Stimulated activated CD4-positive, alpha-beta T cell treated with anti-CD3 and anti-CD28 coated beads, Interleukin-2, amount 100 ng/mL, for 24 hours (primary cell): ENCODE results near the gene FHOD1.

Experiments used
- DNase-seq, 2 donors: peaks; one replicate each; pipeline ENCODE4 v3.0.0-alpha.2; 2020

Gene FHOD1

GRCh38 chr16:67206129-67206837, 41.0 kb downstream of the FHOD1 start:
- no peak for DNase-seq

DNA sequence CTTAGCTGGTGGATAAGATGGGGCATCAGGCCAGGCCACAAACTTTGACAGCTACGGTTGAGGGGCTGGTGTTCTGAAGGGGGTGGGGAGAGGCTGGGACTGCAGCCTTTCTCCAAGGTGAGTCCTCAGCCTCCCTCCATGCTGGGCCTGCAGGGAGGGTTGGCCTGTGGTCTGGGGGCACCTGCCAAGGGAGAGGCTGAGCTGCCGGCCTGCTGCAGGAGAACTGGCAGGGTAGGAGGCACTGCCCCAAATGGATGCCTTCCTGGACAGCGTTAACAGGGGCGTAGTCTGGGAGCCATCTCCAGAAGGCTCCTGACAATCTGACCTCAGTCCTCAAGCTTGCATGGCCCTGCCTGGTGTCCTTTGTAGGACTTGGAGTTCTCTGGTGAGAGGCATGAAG, 43.2 kb downstream of the FHOD1 start:
- no peak for DNase-seq

DNA sequence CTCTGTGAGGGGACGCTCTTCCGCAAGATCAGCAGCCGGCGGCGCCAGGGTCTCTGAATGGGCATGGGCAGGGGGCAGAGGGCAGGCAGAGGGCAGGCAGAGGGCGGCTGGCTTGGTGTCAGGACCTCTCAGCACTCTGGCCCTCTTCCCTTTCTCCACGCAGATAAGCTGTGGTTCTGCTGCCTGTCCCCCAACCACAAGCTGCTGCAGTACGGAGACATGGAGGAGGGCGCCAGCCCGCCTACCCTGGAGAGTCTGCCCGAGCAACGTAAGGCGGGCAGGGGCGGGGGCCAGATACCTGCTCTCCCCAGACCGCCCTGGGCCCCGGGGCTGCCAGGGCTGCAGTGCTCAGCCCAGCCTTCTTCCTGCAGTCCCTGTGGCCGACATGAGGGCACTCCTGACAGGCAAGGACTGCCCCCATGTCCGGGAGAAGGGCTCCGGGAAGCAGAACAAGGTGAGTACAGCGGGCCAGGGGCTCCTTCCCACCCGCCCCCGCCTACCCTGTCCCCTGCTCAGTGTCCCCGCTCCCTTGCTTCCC, 44.3 kb downstream of the FHOD1 start:
- no peak for DNase-seq

DNA sequence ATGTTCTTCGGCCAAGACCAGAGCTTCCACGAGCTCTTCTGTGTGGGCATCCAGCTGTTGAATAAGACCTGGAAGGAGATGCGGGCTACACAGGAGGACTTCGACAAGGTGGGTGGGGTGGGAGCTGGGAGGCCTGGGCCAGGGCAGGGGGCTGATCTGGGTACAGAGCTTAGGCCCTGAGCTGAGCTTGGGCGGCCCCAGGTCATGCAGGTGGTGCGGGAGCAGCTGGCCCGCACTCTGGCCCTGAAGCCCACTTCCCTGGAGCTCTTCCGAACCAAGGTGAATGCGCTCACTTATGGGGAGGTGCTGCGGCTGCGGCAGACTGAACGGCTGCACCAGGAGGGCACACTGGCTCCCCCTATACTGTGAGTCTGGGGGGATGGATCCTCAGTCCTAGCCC, 44.9 kb downstream of the FHOD1 start:
- no peak for DNase-seq

- DNase-seq, result no peak
Measured at GRCh38 chr16:67201411-67202345, 45.6 kb downstream of the FHOD1 start.

DNA sequence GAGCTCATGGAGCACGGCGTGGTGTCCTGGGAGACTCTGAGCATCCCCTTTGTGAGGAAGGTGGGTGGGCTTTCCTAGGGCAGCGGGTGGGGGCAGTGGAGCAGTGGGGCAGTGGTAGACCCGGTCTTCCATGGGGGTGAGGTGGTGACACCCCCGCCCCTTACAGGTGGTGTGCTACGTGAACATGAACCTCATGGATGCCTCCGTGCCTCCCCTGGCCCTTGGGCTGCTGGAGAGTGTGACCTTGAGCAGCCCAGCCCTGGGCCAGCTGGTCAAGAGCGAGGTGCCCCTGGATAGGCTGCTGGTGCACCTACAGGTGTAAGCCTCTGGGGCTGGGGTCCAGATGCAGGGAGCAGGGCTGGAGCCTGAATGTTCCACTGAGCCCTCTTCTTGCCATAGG, 46.8 kb downstream of the FHOD1 start:
- no peak for DNase-seq

GRCh38 chr16:67199808-67200198, 47.5 kb downstream of the FHOD1 start:
- no peak for DNase-seq

GRCh38 chr16:67199011-67199807, 48.1 kb downstream of the FHOD1 start, which contains the start of gene ELMO3:
Gene ELMO3, plus strand, starts transcription at chr16:67199131. Its CDS starts 196 bp downstream, at chr16:67199327.
- DNase-seq, result no peak

GRCh38 chr16:67198238-67198734, 49.0 kb downstream of the FHOD1 start:
- no peak for DNase-seq

DNA sequence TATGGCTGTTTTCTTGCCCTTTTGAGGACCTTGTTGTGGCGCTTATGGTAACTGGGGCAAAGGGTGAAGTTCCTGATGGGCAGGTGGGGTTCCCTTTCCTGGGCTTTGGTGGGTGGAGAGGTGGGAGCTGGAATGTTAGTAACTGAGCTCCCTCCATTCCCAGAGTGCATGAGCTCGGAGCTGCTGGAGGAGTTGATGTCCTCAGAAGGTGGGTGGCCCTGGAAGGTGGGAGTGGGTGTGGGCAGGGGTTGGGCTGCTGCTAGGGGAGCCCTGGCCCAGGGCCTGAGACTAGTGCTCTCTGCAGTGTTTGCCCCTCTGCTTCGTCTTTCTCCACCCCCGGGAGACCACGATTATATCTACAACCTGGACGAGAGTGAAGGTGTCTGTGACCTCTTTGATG, 49.6 kb downstream of the FHOD1 start:
- no peak for DNase-seq

DNA sequence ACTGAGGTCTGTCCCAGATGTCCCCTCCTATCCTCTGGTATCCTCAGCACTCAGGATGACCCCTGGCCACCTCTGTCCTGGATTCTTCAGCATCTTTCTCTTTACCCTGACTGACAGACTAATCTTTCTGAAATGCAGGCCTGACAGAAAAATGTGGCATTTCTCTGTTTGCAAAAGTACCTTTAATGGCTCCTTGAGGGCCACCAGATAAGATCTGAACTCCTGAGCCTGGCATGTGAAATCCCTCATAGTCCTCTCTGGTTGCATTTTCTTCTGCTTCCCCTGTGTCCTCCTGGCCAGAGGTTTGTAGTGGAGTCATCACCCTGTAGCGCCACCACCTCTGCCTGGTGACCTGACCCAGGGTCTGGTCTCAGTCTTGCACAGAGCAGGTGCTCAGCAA, 50.4 kb downstream of the FHOD1 start:
- DNase-seq, result no peak

DNA sequence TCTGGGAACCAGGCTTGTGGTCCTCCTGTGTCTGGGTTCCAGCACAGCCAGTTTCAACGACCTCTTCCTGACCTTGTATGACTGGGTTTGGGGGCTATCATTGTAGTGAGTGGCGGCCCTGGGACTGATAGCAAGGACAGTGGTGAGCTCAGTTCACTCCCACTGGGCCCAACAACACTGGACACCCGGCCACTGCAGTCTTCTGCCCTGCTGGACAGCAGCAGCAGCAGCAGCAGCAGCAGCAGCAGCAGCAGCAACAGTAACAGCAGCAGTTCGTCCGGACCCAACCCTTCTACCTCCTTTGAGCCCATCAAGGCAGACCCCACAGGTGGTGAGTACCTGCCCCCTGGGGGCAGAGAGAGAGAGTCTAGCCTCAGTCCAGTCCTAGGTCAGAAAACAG, 51.6 kb downstream of the FHOD1 start:
- no peak for DNase-seq

DNA sequence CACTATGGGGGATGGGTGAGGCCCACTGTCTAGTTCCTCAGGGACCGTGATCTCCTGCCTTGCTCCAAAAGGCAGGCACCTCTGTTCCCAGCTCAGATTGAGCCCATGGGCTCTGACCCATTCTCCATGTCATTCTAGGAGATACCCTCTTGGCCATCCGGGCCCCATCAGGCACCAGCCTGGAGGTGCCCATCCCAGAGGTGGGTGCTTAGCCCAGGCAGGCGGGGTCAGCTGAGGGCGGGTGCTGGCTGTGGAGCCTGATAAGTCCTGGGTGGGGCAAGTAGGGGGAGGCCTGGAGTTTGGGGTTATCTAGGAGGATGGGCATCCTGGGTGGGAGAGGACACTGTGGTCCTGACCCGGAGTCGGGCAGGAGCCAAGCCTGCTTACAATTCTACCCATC, 53.0 kb downstream of the FHOD1 start:
- DNase-seq, result no peak

DNA sequence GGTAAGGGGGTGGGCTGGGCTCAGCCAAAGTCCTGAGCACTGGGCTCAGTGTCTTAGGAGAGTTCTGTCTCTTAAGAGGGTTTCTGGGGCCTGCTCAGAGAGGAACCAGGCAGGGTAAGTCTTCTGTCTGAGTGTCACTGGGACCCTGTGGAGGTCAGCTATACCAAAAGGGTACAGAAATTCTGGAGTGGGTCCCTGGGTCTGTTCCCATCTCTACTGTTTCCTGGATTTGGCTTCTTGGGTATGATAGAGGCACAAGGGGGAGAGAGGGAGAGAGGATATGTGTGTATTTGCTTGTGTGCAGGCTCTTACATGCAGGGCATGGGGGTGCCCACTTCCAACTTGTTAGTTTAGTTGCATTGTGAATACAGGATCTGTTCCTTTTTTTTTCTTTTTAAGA, 53.7 kb downstream of the FHOD1 start:
- DNase-seq, result no peak

DNA sequence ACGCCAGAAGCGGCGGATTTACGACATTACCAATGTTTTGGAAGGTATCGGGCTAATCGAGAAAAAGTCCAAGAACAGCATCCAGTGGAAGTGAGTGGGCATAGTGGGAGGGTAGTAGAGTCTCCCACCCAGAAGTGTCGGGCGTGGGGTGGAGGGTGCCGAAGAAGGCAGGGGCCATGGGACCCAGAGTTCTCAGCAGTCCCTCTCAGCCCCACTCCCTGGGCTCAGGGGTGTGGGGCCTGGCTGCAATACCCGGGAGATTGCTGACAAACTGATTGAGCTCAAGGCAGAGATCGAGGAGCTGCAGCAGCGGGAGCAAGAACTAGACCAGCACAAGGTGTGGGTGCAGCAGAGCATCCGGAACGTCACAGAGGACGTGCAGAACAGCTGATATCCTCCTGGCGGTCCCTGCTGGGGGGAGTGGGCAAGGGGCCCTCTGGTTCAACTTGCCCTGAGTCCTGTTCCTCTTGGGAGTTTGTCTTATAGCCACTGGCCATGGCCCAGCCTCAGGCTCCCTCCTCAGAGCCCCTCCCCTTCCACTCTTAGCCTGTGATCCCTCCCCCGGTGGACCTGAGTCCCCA, 54.4 kb downstream of the FHOD1 start:
- DNase-seq, result no peak

DNA sequence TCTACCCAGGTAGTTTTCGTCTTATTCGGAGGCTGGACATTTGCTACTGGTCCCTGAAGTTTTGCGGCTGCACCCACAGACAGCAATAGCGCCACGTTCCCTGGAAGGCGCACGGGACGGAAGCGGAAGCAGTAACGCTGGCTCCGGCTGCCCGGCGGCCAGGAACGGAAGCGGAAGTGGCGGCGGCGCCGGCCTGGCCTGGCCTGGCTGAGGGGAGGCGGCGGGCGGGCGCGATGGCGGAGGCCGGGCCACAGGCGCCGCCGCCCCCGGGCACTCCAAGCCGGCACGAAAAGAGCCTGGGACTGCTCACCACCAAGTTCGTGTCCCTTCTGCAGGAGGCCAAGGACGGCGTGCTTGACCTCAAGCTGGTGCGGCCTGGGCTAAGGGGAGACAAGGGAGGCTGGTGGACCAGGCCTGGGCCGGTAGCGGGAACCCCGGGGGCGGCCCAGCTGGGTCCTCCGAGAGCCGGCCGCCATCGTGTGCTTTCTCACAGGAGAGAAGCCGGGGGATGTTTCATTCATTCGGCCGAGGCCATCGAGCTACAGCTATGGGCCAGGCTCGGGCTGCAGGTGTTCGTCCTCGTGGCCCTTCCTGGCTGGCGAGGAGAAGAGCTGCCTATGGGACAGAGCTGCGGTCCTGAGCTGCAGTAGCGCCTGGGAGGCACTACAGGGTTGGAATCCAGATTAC, 55.1 kb downstream of the FHOD1 start, which contains the start of gene E2F4:
TSS of gene E2F4 (plus strand) at position 161 of the 687 bp plus-strand sequence. CDS start at position 234, 73 bp downstream.
- DNase-seq, result peak; percentile 89 to 92

DNA sequence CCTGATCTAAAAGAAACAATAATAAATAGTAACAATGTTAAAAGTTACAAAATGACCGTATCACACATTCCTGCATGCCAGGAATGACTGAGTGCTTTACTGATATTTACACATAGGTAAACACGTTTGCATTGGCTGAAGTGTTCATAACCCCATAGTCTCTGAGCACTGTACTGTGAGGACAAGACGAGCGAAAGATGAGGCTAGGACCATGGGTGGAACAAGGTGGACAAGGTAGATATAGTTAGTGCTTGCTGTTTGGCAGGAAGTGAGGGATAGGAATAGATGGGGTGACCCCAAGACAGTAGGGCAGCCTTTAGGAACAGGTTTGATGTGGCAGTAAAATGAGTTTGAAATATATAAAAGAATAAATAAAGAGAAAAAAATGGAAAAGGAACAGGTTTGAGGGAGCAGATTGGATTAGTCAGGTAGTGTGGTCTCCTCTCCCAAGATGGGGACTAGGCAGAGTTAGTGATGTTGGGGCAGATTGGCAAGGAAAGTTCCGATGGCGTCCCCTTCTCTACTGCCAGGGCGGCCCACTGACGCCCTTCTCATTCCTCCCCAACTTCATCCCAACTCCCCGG, 55.8 kb downstream of the FHOD1 start:
- DNase-seq, result no peak

DNA sequence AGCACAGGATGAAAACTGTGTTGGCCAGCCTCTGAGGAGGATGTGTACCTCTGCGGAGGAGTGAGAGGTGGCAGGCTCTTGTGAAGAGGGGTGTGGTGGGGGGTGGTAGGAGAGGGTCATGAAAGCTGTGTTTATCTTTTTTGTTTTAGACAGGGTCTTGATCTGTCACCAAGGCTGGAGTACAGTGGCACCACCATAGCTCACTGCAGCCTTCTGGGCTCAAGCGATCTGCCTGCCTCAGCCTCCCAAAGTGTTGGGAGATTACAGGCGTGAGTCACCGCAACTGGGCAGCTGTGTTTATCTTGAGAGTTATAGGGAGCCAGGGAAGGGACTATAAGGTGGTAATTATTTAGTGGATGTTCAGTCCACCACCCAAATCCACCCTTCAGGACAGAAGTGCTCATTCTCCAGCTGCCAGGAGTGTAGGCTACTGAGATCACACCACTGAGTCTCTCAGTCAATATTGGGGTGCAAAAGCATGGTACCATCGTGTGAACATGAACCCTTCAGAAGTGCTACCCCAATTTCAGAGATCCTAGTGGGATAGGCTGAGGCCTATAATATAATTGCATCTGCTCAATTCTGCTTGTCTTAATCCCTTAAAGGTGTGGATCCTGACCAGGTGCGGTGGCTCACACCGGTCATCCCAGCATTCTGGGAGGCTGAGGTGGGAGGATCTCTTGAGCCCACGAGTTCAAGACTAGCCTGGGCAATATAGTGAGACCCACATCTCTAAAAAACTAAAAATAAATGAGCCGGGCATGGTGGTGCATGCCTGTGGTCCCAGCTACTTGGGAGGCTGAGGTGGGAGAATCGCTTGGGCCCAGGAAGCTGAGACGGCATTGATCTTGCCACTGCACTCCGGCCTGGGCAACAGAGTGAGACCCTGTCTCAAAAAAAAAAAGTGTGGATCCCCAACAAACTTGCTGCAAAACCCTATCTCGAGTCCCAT, 56.6 kb downstream of the FHOD1 start:
- no peak for DNase-seq

DNA sequence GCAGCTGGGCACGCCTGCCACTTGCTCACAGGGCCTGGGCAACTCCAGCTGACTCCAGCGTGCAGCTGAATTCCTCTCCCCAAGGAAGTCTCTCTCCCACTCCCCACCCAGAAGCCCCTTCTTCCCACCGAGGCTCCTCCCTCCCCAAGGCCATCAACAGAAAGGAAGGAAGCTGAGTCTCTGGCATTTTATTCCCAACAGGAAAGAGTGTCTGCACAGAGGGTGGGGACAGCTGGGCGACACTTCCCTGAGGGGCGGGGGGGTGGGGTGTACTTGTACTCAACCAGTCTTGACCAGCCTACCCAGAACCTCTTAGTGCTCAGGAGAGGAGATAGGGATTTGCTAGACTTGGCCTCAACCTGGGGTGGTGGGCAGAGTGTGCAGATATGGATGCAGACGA, 57.2 kb downstream of the FHOD1 start, which contains the start of gene EXOC3L1:
TSS of gene EXOC3L1 (minus strand) at position 96 of the 400 bp plus-strand sequence. CDS start 460 bp downstream, outside the sequence.
- DNase-seq, result no peak

GRCh38 chr16:67188798-67189197, 58.5 kb downstream of the FHOD1 start:
- no peak for DNase-seq
